Measurements from ENCODE around the gene HTT.

The HTT gene

DNA sequence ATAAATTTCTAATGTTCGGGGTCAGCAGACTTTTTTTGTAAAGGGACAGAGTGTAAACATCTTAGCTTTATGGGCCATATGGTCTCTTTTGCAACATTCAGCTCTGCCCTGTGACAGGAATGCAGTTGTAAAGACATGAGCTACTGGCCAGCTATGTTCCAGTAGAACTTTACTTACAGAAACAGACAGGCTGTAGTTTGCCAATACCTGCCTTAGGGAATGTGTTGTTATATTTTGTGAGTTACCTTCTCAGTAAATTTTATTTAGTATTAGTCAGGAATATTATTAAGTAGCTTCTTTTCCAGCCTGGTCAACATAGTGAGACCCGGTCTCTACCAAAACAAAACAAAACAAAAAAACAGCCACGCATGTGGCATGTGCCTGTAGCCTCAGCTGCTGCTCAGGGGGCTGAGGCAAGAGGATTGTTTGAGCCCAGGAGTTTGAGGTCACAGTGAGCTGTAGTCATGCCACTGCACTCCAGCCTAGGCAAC is 48.7 kb downstream of the HTT start:
- H4K8ac ChIP-seq (ENCODE audit: low read depth, low read length), result no peak overlapping the region
- H3K14ac ChIP-seq (ENCODE audit: low read length), result no peak overlapping the region
- no peak overlapping the region for H3K23ac ChIP-seq (ENCODE audit: low read depth, low read length, poor library complexity)
- H2BK120ac ChIP-seq (ENCODE audit: low read depth, low read length), result no peak overlapping the region
- no peaks in the 10 kb centered on the region for H3K27me3 ChIP-seq (ENCODE audit: control insufficient read depth in 3 of 3, insufficient read depth in 3 of 3, low read depth in 1 of 3, low read length in 3 of 3)
- peaks cover 0 to 4% of the 10 kb centered on the region in 2 donors for H3K9me3 ChIP-seq (replicated peaks in 1 of 2; ENCODE audit: control insufficient read depth in 2 of 2, insufficient read depth in 1 of 2, low read depth in 1 of 2, low read length in 2 of 2)
- H3K36me3 ChIP-seq (replicated peaks in 1 of 2; ENCODE audit: control insufficient read depth in 2 of 2, insufficient read depth in 2 of 2, low read length in 2 of 2), result peaks cover 30 to 94% of the 10 kb centered on the region in 2 donors
- no peak overlapping the region for H2AK5ac ChIP-seq (ENCODE audit: low read depth, low read length)
- no peak overlapping the region for H3K4ac ChIP-seq (ENCODE audit: low read length)
- H4K91ac ChIP-seq (ENCODE audit: low read depth, low read length, poor library complexity), result no peak overlapping the region
- no peak overlapping the region for H2BK5ac ChIP-seq (ENCODE audit: low read length)
- no peak for DNase-seq (ENCODE audit: low spot score)
- no peak overlapping the region for H3K9ac ChIP-seq (ENCODE audit: low read depth, low read length, poor library complexity)
- H2AFZ ChIP-seq (ENCODE audit: low read length), result no peak overlapping the region
- peaks cover 2% of the 10 kb centered on the region for H3K79me1 ChIP-seq (ENCODE audit: low read depth, low read length)
- no peak overlapping the region for H2BK12ac ChIP-seq (ENCODE audit: low read length)
- no peak overlapping the region for H3K4me3 ChIP-seq (ENCODE audit: low read length in 2 of 2)
- no peak overlapping the region for H2BK15ac ChIP-seq (ENCODE audit: low read length)
- no CpG with 5 or more reads among the region's 3 CpGs for WGBS, 2 donors (ENCODE audit: extremely low coverage in 2 of 2, insufficient read length in 2 of 2, insufficient replicate concordance in 1 of 2)
- H3K4me2 ChIP-seq (ENCODE audit: insufficient read depth, low read length, poor library complexity, severe bottlenecking), result no peak overlapping the region
- no peaks in the 10 kb centered on the region for H3K4me1 ChIP-seq (ENCODE audit: control insufficient read depth in 2 of 2, insufficient read depth in 1 of 2, low read depth in 1 of 2, low read length in 2 of 2)
- no peak overlapping the region for H3K18ac ChIP-seq (ENCODE audit: low read length)
- no peak overlapping the region for H3K27ac ChIP-seq (replicated peaks; ENCODE audit: low read length)

DNA sequence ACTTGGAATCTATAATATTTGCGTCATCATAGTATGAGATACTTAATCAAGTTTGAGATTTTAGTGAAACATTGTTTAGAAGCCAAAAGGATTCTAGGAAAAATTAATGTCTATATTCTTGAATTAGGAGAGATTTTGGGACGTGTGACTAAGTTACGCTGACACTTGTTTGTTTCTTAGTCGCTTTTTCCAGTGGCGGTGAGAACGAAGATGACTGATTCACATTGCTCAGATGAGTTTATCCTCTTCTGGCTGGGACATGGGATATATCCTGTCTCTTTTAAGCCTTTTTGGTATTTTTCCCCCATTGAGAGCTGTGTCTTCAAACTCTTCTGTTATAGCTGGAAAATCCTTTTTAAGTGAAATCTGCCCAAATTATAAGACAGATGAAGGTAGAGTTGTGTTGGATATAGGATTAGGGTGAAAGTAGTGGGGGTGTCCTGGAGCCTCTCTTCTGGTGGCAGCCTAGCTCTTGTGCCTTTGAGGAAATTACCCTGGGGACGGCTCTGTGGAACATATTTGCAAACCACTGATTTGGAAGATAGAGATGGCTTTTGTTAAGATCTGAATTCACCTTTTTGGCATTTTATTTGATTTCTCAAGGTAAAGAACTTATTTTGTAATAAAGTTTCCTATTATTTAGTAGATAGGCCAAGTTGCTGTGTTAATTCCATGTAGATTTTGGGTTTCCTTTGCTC is 49.7 kb downstream of the HTT start:
- H2BK120ac ChIP-seq (ENCODE audit: low read depth, low read length), result no peak overlapping the region
- H3K18ac ChIP-seq (ENCODE audit: low read length), result no peak overlapping the region
- DNase-seq (ENCODE audit: low spot score), result no peak
- no peak overlapping the region for H2BK12ac ChIP-seq (ENCODE audit: low read length)
- H3K4me1 ChIP-seq (ENCODE audit: control insufficient read depth in 2 of 2, insufficient read depth in 1 of 2, low read depth in 1 of 2, low read length in 2 of 2), result no peaks in the 10 kb centered on the region
- no peak overlapping the region for H2AK5ac ChIP-seq (ENCODE audit: low read depth, low read length)
- peaks cover 2% of the 10 kb centered on the region for H3K79me1 ChIP-seq (ENCODE audit: low read depth, low read length)
- H3K27ac ChIP-seq (replicated peaks; ENCODE audit: low read length), result no peak overlapping the region
- WGBS, 2 donors (ENCODE audit: extremely low coverage in 2 of 2, insufficient read length in 2 of 2, insufficient replicate concordance in 1 of 2), result no CpG with 5 or more reads among the region's 7 CpGs
- H3K23ac ChIP-seq (ENCODE audit: low read depth, low read length, poor library complexity), result no peak overlapping the region
- H3K4ac ChIP-seq (ENCODE audit: low read length), result no peak overlapping the region
- H3K9ac ChIP-seq (ENCODE audit: low read depth, low read length, poor library complexity), result no peak overlapping the region
- H4K91ac ChIP-seq (ENCODE audit: low read depth, low read length, poor library complexity), result no peak overlapping the region
- no peak overlapping the region for H2AFZ ChIP-seq (ENCODE audit: low read length)
- H3K36me3 ChIP-seq (replicated peaks in 1 of 2; ENCODE audit: control insufficient read depth in 2 of 2, insufficient read depth in 2 of 2, low read length in 2 of 2), result peaks cover 28 to 94% of the 10 kb centered on the region in 2 donors
- H2BK15ac ChIP-seq (ENCODE audit: low read length), result no peak overlapping the region
- no peak overlapping the region for H3K14ac ChIP-seq (ENCODE audit: low read length)
- H3K4me2 ChIP-seq (ENCODE audit: insufficient read depth, low read length, poor library complexity, severe bottlenecking), result no peak overlapping the region
- no peak overlapping the region for H3K4me3 ChIP-seq (ENCODE audit: low read length in 2 of 2)
- H3K9me3 ChIP-seq (replicated peaks in 1 of 2; ENCODE audit: control insufficient read depth in 2 of 2, insufficient read depth in 1 of 2, low read depth in 1 of 2, low read length in 2 of 2), result peaks cover 0 to 4% of the 10 kb centered on the region in 2 donors
- H3K27me3 ChIP-seq (ENCODE audit: control insufficient read depth in 3 of 3, insufficient read depth in 3 of 3, low read depth in 1 of 3, low read length in 3 of 3), result no peaks in the 10 kb centered on the region
- no peak overlapping the region for H4K8ac ChIP-seq (ENCODE audit: low read depth, low read length)
- H2BK5ac ChIP-seq (ENCODE audit: low read length), result no peak overlapping the region

DNA sequence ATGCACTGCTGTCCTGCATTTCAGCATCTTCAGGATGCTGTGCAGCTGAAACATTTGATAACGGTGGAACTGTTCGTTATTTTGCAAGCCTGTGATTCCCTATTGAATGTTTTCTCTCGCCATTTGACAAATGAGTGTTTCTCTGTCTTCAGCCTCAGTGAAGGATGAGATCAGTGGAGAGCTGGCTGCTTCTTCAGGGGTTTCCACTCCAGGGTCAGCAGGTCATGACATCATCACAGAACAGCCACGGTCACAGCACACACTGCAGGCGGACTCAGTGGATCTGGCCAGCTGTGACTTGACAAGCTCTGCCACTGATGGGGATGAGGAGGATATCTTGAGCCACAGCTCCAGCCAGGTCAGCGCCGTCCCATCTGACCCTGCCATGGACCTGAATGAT is 52.6 kb downstream of the HTT start:
- DNase-seq (ENCODE audit: low spot score), result no peak
- Histone ChIP-seq H3K18ac (ENCODE audit: low read length) (no peak overlapping the region), H4K91ac (ENCODE audit: low read depth, low read length, poor library complexity) (no peak overlapping the region), H3K79me1 (ENCODE audit: low read depth, low read length) (no peaks in the 10 kb centered on the region), H3K27ac (replicated peaks; ENCODE audit: low read length) (no peak overlapping the region), H4K8ac (ENCODE audit: low read depth, low read length) (peak overlapping the region; percentile 17), H2AFZ (ENCODE audit: low read length) (no peak overlapping the region), H3K14ac (ENCODE audit: low read length) (no peak overlapping the region), H3K9me3 (replicated peaks in 1 of 2; ENCODE audit: control insufficient read depth in 2 of 2, insufficient read depth in 1 of 2, low read depth in 1 of 2, low read length in 2 of 2) (no peaks in the 10 kb centered on the region), H2BK120ac (ENCODE audit: low read depth, low read length) (no peak overlapping the region), H3K23ac (ENCODE audit: low read depth, low read length, poor library complexity) (no peak overlapping the region), H3K9ac (ENCODE audit: low read depth, low read length, poor library complexity) (no peak overlapping the region), H3K36me3 (replicated peaks in 1 of 2; ENCODE audit: control insufficient read depth in 2 of 2, insufficient read depth in 2 of 2, low read length in 2 of 2) (peaks cover 31 to 94% of the 10 kb centered on the region in 2 donors), H3K4me2 (ENCODE audit: insufficient read depth, low read length, poor library complexity, severe bottlenecking) (no peak overlapping the region), H2BK12ac (ENCODE audit: low read length) (no peak overlapping the region), H3K4ac (ENCODE audit: low read length) (no peak overlapping the region), H3K4me1 (ENCODE audit: control insufficient read depth in 2 of 2, insufficient read depth in 1 of 2, low read depth in 1 of 2, low read length in 2 of 2) (no peaks in the 10 kb centered on the region), H3K27me3 (ENCODE audit: control insufficient read depth in 3 of 3, insufficient read depth in 3 of 3, low read depth in 1 of 3, low read length in 3 of 3) (no peaks in the 10 kb centered on the region), H3K4me3 (ENCODE audit: low read length in 2 of 2) (no peak overlapping the region), H2BK5ac (ENCODE audit: low read length) (no peak overlapping the region), H2AK5ac (ENCODE audit: low read depth, low read length) (no peak overlapping the region), H2BK15ac (ENCODE audit: low read length) (no peak overlapping the region)
- WGBS, 2 donors (ENCODE audit: extremely low coverage in 2 of 2, insufficient read length in 2 of 2, insufficient replicate concordance in 1 of 2), result no CpG with 5 or more reads among the region's 7 CpGs

DNA sequence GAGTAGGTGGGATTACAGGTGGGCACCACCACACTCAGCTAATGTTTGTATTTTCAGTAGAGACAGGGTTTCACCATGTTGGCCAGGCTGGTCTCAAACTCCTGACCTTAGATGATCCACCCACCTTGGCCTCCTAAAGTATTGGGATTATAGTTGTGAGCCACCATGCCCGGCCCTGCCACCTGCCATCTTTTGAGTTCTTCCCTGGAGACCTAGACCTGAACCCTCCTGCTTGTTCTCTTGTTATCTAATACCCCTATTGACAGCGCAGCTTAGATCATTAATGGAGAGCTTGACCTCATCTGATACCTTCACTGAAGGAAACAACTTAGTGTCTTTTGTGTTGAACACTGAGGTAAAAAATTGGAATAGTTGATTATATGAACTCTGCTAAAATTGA is 53.6 kb downstream of the HTT start:
- WGBS, 2 donors (ENCODE audit: extremely low coverage in 2 of 2, insufficient read length in 2 of 2, insufficient replicate concordance in 1 of 2), result no CpG with 5 or more reads among the region's 2 CpGs
- H3K14ac ChIP-seq (ENCODE audit: low read length), result no peak overlapping the region
- H3K27ac ChIP-seq (replicated peaks; ENCODE audit: low read length), result no peak overlapping the region
- no peak overlapping the region for H3K9ac ChIP-seq (ENCODE audit: low read depth, low read length, poor library complexity)
- no peak overlapping the region for H2BK12ac ChIP-seq (ENCODE audit: low read length)
- no peak overlapping the region for H3K4me3 ChIP-seq (ENCODE audit: low read length in 2 of 2)
- no peak overlapping the region for H2AK5ac ChIP-seq (ENCODE audit: low read depth, low read length)
- no peak overlapping the region for H2BK15ac ChIP-seq (ENCODE audit: low read length)
- no peak overlapping the region for H2BK120ac ChIP-seq (ENCODE audit: low read depth, low read length)
- H4K8ac ChIP-seq (ENCODE audit: low read depth, low read length), result no peak overlapping the region
- H3K18ac ChIP-seq (ENCODE audit: low read length), result no peak overlapping the region
- no peak overlapping the region for H3K4me2 ChIP-seq (ENCODE audit: insufficient read depth, low read length, poor library complexity, severe bottlenecking)
- no peaks in the 10 kb centered on the region for H3K9me3 ChIP-seq (replicated peaks in 1 of 2; ENCODE audit: control insufficient read depth in 2 of 2, insufficient read depth in 1 of 2, low read depth in 1 of 2, low read length in 2 of 2)
- DNase-seq (ENCODE audit: low spot score), result no peak
- H2AFZ ChIP-seq (ENCODE audit: low read length), result no peak overlapping the region
- H2BK5ac ChIP-seq (ENCODE audit: low read length), result no peak overlapping the region
- H3K4ac ChIP-seq (ENCODE audit: low read length), result no peak overlapping the region
- no peaks in the 10 kb centered on the region for H3K27me3 ChIP-seq (ENCODE audit: control insufficient read depth in 3 of 3, insufficient read depth in 3 of 3, low read depth in 1 of 3, low read length in 3 of 3)
- no peak overlapping the region for H4K91ac ChIP-seq (ENCODE audit: low read depth, low read length, poor library complexity)
- no peak overlapping the region for H3K23ac ChIP-seq (ENCODE audit: low read depth, low read length, poor library complexity)
- H3K36me3 ChIP-seq (replicated peaks in 1 of 2; ENCODE audit: control insufficient read depth in 2 of 2, insufficient read depth in 2 of 2, low read length in 2 of 2), result peaks cover 33 to 94% of the 10 kb centered on the region in 2 donors
- no peaks in the 10 kb centered on the region for H3K79me1 ChIP-seq (ENCODE audit: low read depth, low read length)
- no peaks in the 10 kb centered on the region for H3K4me1 ChIP-seq (ENCODE audit: control insufficient read depth in 2 of 2, insufficient read depth in 1 of 2, low read depth in 1 of 2, low read length in 2 of 2)
